Activated CD4-positive, alpha-beta T cell treated with anti-CD3 and anti-CD28 coated beads for 48 hours (primary cell): ENCODE data around the gene CROT.

Source experiments
- DNase-seq: peaks from one replicate; pipeline ENCODE4 v3.0.0-alpha.2; 2020

The CROT gene, protein sequence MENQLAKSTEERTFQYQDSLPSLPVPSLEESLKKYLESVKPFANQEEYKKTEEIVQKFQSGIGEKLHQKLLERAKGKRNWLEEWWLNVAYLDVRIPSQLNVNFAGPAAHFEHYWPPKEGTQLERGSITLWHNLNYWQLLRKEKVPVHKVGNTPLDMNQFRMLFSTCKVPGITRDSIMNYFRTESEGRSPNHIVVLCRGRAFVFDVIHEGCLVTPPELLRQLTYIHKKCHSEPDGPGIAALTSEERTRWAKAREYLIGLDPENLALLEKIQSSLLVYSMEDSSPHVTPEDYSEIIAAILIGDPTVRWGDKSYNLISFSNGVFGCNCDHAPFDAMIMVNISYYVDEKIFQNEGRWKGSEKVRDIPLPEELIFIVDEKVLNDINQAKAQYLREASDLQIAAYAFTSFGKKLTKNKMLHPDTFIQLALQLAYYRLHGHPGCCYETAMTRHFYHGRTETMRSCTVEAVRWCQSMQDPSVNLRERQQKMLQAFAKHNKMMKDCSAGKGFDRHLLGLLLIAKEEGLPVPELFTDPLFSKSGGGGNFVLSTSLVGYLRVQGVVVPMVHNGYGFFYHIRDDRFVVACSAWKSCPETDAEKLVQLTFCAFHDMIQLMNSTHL

DNA sequence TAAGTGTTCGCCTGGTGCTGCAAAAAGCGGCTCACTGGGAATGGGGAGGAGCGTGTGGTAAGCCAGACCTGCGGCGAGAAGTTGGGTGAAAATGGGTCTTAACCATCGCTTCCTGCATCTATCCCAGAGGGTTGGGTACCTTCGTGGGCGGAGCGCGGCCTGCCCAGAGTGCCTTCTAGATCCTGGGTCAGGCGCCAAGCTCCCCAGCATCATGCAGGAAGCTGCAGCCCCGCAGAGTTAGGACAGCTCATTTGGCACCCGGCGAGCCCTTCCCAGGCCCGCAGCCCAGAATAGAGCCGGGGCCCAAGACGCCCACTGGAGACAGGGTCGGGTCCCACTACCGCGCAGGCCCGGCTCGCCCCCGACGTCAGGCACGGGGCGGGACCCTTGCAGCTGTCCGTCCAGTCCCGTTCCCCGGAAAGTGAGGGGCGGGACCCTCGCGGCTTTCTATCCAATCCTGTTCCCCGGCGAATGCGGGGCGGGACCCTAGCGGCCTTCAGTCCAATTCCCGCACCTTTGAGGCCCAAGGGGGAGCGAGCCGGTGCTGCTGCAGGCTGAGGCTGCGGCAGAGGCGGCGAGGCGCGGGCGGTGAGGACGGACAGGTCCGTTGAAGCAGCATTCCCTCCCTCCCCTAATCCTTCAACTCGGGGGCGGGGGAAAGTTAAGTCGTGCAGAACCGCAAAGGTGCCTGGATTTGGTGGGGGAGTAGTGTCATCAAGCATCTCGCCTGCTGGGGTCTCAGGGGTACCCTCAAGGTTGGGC is at the start of gene CROT:
TSS of gene CROT (plus strand) at position 499 of the 762 bp plus-strand sequence. CDS start 3,405 bp downstream, outside the sequence.
- peak; percentile 96 for DNase-seq

DNA sequence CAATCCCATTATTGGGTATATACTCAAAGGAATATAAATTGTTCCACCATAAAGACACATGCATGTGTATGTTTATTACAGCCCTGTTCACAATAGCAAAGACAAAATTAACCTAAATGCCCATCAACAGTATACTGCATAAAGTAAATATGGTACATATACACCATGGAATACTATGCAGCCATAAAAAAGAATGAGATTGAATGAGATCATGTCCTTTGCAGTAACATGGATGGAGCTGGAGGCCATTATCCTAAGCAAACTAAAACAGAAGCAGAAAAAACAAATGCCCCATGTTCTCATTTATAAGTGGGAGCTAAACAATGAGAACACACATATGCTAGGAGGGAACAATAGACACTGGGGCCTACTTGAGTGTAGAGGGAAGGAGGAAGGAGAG is 44.7 kb upstream of the CROT start:
- DNase-seq = no peak

DNA sequence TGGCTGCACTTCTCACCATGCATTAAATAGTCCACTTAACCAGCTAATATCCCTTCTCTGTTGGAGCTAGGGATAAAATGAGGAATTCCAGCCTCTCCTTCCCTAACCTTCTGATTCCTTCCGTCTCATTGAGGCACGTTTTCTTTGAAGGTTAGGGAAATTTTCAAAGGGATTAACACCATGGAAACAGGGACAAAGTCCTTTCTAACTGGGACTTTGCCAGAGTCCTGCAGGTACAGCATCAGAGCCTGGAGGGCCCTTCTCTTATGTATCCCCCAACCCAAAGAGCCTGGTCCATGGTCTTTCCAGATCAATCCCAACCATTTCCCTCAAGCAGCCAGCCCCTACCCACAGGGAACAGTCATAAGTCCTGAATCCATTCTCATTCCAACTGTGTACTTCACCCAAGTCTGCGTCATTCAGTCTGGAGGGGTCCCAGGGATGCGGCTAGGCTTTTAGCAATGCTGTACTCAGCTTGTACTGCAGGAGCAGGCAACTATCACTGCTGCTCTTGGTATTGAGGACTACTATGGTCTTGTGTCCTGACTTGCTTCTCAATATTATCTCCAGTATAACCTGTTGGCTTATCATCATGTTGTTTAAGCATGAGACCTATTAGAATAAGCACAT is 34.6 kb upstream of the CROT start:
- no peak for DNase-seq

DNA sequence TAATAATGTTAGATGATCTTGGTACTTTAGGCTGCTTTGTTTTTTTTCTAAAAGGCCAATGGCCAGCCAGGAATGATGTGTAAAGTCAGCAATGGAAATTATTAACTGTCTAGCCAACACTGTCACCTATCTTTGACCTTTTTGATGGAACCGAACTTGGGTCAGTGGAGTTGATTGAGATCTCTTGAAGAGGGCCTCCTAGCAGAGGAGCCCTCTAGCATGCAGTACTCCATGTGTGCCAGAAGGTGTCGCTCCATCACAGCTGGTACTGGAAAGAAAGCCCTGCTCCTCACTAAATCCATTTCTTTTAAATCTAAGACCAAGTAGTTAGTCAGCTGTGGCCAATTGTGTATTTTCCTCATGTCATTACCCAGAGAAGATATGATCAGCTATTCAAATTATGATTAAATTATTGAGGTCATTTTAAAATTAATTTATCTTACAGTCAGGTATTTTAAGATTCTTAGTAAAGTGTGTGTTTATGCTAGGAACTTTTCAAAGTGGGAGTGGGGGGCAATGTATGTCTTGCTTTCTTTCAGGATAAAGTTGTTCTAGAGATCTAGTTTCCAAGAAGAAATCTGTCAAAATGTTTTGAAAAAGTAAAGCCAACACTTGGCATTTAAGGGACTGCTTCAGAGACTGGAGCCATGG is 33.1 kb upstream of the CROT start:
- peak; percentile 66 for DNase-seq

DNA sequence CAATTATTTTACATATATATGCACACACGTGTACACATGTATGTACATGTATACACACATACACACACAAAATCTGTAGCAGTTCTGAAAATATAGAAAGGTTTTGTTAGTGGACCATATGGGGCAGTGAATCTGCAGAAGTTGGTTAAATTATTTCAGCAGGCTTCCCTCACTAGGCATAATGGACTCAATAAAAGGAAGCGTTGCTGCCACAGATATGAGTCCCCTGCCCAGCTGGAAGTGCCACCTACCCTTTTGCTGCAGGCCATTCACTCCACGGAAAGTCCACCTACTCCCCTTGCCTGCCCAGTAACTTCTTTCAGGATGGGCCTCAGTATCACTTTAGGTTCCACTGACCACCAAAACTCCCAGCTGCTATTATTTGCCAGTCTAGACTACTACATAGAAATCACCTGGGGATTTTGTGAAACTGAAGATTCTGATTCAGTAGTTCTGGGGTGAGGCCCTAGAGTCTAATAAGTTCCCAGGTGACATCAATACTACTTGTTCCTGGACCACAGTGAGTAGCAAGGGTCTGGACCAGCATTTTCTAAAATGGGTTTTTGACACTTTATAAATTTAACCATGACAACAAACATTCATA is 29.3 kb upstream of the CROT start:
- no peak for DNase-seq

- DNase-seq = no peak
Measured at GRCh38 chr7:87316846-87317552, 28.5 kb upstream of the CROT start.

DNA sequence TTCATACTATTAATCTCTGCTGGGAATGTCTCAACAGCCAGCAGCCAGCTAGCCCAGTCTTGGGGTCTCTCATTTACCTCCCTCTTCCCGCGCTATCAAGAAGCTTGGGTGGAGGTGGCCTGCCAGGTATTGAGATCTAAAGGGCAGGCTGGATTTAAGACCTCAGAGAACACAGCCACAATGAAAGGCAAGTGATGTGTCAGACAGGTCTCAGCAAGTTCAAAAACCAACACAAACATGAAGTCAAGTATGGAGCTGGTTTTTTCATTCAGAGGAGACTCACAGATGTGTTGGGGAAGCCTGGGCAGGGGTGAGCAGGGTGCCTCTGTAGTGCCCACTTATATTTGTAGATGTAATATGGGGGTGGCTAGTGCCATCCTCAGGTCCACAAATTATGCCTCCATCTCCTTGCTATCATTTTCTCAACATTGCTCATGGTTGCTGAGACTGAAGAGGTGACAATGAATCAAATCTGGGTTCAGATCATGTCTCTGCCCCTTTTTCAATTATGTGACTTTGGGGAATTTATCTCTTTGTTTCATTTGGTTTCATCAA is 27.7 kb upstream of the CROT start:
- no peak for DNase-seq

- DNase-seq = no peak
Measured at GRCh38 chr7:87318741-87319140, 26.7 kb upstream of the CROT start.

GRCh38 chr7:87319154-87319581 is 26.3 kb upstream of the CROT start:
- peak; percentile 5 for DNase-seq

- DNase-seq = no peak
Measured at GRCh38 chr7:87322912-87323311, 22.6 kb upstream of the CROT start.

GRCh38 chr7:87325576-87326370 is 19.7 kb upstream of the CROT start:
- no peak for DNase-seq

DNA sequence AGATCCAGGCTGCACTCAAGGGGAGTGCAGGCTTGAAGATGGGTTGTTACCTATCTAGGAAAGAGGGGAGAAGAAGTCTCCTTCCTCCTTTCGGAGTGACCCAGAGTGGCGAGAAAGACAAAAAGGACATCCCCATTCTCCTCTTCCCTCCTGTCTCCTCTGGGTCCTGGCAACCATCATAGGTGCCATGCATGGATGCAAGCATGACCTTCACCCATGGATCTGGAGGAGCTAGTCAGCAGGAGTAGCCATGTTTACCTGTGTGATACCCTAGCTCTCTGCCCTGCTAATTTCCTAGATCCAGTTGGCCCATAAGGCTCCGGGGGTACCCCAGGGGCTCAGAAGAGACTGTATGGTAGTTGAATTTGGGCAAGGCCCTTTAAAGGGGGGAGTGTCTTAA is 17.2 kb upstream of the CROT start:
- DNase-seq = peak; percentile 11

GRCh38 chr7:87330316-87330715 is 15.1 kb upstream of the CROT start:
- DNase-seq = no peak

- no peak for DNase-seq
Measured at GRCh38 chr7:87330942-87331341, 14.5 kb upstream of the CROT start.

DNA sequence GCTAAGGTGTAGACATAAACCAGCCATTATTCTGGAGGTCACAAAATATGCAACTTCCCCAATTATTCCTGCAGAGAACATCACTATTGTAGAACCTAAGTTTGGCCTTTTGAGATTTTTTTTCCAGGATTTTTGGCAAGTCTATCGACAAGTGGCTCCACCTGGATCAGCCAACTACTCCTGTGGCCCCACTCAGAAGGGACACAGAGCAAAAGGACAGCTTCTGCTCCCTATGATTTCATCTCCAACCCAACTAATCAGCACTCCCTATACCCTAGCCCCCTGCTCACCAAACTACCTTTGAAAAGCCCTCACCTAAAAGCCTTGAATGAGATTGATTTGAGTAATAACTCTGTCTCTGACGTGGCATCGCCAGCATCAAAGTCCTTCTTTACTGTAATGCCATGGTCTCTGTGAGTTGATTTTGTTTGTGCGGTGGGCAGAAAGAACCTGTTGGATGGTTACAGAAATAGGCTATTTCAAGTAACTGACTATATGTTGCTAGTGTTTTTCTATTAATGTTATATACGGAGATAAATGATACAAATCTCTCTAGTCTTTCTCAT is 13.7 kb upstream of the CROT start:
- DNase-seq = no peak

GRCh38 chr7:87332321-87332720 is 13.1 kb upstream of the CROT start:
- DNase-seq = no peak

- no peak for DNase-seq
Measured at GRCh38 chr7:87336136-87336535, 9.3 kb upstream of the CROT start.

GRCh38 chr7:87337331-87337730 is 8.1 kb upstream of the CROT start:
- no peak for DNase-seq

DNA sequence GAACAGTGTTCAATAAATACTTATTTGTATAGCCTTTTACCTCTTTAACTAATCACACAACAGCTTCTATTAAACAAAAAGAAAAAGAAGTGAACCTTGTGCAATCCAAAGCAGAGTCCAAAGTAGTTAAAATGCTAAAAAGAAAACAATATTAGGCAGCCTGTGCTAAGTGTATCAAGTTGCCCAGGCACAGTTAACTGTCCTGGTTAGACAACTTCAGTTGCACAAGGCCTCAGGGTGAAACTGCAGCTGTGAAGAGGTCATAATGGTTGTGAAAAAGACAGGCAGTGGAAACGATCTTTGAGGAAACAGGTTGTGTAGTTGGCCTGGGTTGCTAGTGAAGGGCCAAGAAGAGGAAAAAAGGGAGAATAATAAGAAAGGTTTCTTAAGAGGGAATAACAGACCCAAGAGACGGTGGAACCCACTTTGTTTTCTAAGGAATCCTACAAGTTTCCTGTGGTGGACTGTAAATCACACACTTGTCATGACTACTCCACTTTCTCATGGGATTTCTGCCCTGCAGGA is 6.0 kb upstream of the CROT start:
- no peak for DNase-seq

DNA sequence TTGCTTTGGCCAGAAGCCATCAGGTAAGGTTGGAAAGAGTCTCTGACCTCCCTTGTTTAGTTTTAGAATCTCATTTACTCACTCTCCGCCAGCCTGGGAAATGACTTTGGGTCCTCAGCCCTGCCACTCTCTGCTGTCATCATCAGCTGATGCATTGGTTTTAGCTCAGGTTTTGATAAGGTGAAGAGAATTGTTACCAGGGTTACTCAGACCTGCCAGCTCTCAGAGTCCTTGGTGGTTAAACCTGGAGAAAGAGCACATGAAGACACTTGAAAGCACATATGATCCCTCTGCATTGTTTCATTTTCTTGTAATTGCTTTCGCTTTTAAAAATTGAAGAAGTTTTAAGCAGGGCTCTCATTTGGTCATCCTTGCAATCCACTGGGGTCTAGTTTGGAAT is 4.0 kb upstream of the CROT start:
- peak; percentile 4 for DNase-seq
